ENCODE measurements around the gene ZNF407. TPM values are rescaled to one million over a fixed set of nuclear protein-coding genes. Genes with fewer than 3 reads are reported as not detected.

ZNF407 gene
- total RNA-seq, 1 donor from 2014 or later: 10.7 TPM

- ATAC-seq (peak; percentile 89), DNase-seq (ENCODE audit: missing footprints) (no peak)
- intact Hi-C loops (cut with DNase I): no loop called here
Observed at GRCh38 chr18:74694436-74694835, 96.8 kb downstream of the ZNF407 start.

- intact Hi-C loops (cut with DNase I): no loop called here
- peak; percentile 60 for ATAC-seq
Observed at GRCh38 chr18:74695170-74695569, 97.5 kb downstream of the ZNF407 start.

GRCh38 chr18:74698881-74699280 is 101.2 kb downstream of the ZNF407 start:
- no peak for ATAC-seq
- intact Hi-C loops (cut with DNase I): no loop called here
- DNase-seq (ENCODE audit: missing footprints): no peak

More at GRCh38 chr18:74695170-74695569, 97.5 kb downstream of the ZNF407 start:
- DNase-seq (ENCODE audit: missing footprints): no peak

GRCh38 chr18:74699455-74699854 is 101.8 kb downstream of the ZNF407 start:
- ATAC-seq: no peak
- intact Hi-C loops (cut with DNase I): no loop called here

GRCh38 chr18:74702950-74703349 is 105.3 kb downstream of the ZNF407 start:
- ATAC-seq: no peak
- no peak for DNase-seq (ENCODE audit: missing footprints)
- intact Hi-C loops (cut with DNase I): no loop called here

More at GRCh38 chr18:74699455-74699854, 101.8 kb downstream of the ZNF407 start:
- DNase-seq (ENCODE audit: missing footprints): no peak

- DNase-seq (ENCODE audit: missing footprints): no peak
- no peak for ATAC-seq
- intact Hi-C loops (cut with DNase I): no loop called here
Observed at GRCh38 chr18:74708169-74708568, 110.5 kb downstream of the ZNF407 start.

- ATAC-seq: no peak
- no peak for DNase-seq (ENCODE audit: missing footprints)
- intact Hi-C loops (cut with DNase I): no loop called here
Observed at GRCh38 chr18:74709452-74709851, 111.8 kb downstream of the ZNF407 start.

GRCh38 chr18:74714120-74714519 is 116.5 kb downstream of the ZNF407 start:
- ATAC-seq (no peak), DNase-seq (ENCODE audit: missing footprints) (no peak)
- intact Hi-C loops (cut with DNase I): no loop called here

GRCh38 chr18:74714791-74715190 is 117.1 kb downstream of the ZNF407 start:
- no peak for DNase-seq (ENCODE audit: missing footprints)
- ATAC-seq: no peak
- intact Hi-C loops (cut with DNase I): no loop called here

GRCh38 chr18:74715306-74715705 is 117.6 kb downstream of the ZNF407 start:
- DNase-seq (ENCODE audit: missing footprints) (no peak), ATAC-seq (no peak)
- intact Hi-C loops (cut with DNase I): no loop called here

GRCh38 chr18:74715865-74716712 is 118.4 kb downstream of the ZNF407 start:
- DNase-seq (ENCODE audit: missing footprints) (no peak), ATAC-seq (no peak)
- intact Hi-C loops (cut with DNase I): no loop called here

GRCh38 chr18:74718312-74718711 is 120.6 kb downstream of the ZNF407 start:
- intact Hi-C loops (cut with DNase I): no loop called here

GRCh38 chr18:74722237-74722636 is 124.6 kb downstream of the ZNF407 start:
- DNase-seq (ENCODE audit: missing footprints): no peak
- no peak for ATAC-seq
- intact Hi-C loops (cut with DNase I): no loop called here

More at GRCh38 chr18:74718312-74718711, 120.6 kb downstream of the ZNF407 start:
- ATAC-seq (no peak), DNase-seq (ENCODE audit: missing footprints) (no peak)

GRCh38 chr18:74724186-74724585 is 126.5 kb downstream of the ZNF407 start:
- intact Hi-C loops (cut with DNase I): no loop called here
- ATAC-seq: no peak
- no peak for DNase-seq (ENCODE audit: missing footprints)

GRCh38 chr18:74725690-74726089 is 128.0 kb downstream of the ZNF407 start:
- intact Hi-C loops (cut with DNase I): no loop called here
- no peak for ATAC-seq
- no peak for DNase-seq (ENCODE audit: missing footprints)

- intact Hi-C loops (cut with DNase I): no loop called here
- ATAC-seq (no peak), DNase-seq (ENCODE audit: missing footprints) (no peak)
Observed at GRCh38 chr18:74728586-74728985, 130.9 kb downstream of the ZNF407 start.

GRCh38 chr18:74731097-74731496 is 133.4 kb downstream of the ZNF407 start:
- ATAC-seq (no peak), DNase-seq (ENCODE audit: missing footprints) (no peak)
- intact Hi-C loops (cut with DNase I): no loop called here

GRCh38 chr18:74732380-74732779 is 134.7 kb downstream of the ZNF407 start:
- DNase-seq (ENCODE audit: missing footprints) (no peak), ATAC-seq (no peak)
- intact Hi-C loops (cut with DNase I): no loop called here

GRCh38 chr18:74733598-74733997 is 135.9 kb downstream of the ZNF407 start:
- intact Hi-C loops (cut with DNase I): no loop called here

GRCh38 chr18:74734013-74734444 is 136.4 kb downstream of the ZNF407 start:
- no peak for ATAC-seq
- no peak for DNase-seq (ENCODE audit: missing footprints)
- intact Hi-C loops (cut with DNase I): no loop called here

More at GRCh38 chr18:74733598-74733997, 135.9 kb downstream of the ZNF407 start:
- no peak for DNase-seq (ENCODE audit: missing footprints)
- no peak for ATAC-seq
